HepG2 (cell line): ENCODE data around the gene ENG.

Source experiments
- HNRNPLL ChIP-seq: fragments of 200-400 bp; formaldehyde crosslinking; IDR thresholded peaks from 2 replicates; pipeline ENCODE4 v1.6.1; 2017; ENCODE audit warnings: mild to moderate bottlenecking, low read depth, low read length; ENCODE audit not compliant: poor library complexity, severe bottlenecking
- IKZF1 ChIP-seq: fragments of 450-650 bp; IDR thresholded peaks from 2 replicates; pipeline ENCODE4 v1.7.1; 2016
- MED13 ChIP-seq: sonication (generic); formaldehyde crosslinking; IDR thresholded peaks from 2 replicates; pipeline ENCODE4 v1.5.0; 2020; ENCODE audit warnings: missing genetic modification reagents
- MTA1 ChIP-seq: sonication (generic); formaldehyde crosslinking; IDR thresholded peaks from 2 replicates; pipeline ENCODE4 v1.4.0; 2020; ENCODE audit warnings: missing genetic modification reagents, mild to moderate bottlenecking, borderline replicate concordance
- NPAS2 ChIP-seq: sonication (generic); formaldehyde crosslinking; IDR thresholded peaks from 2 replicates; pipeline ENCODE4 v1.8.0; 2022; ENCODE audit warnings: mild to moderate bottlenecking, missing genetic modification reagents, borderline replicate concordance
- TMF1 ChIP-seq: sonication (generic); formaldehyde crosslinking; IDR thresholded peaks from 2 replicates; pipeline ENCODE4 v1.8.1; 2022; ENCODE audit warnings: low read depth, missing genetic modification reagents
- ZBTB20 ChIP-seq: sonication (generic); formaldehyde crosslinking; IDR thresholded peaks from 2 replicates; pipeline ENCODE4 v1.8.1; 2023; ENCODE audit warnings: missing genetic modification reagents, low read depth, mild to moderate bottlenecking, borderline replicate concordance
- ZNF251 ChIP-seq: sonication (generic); formaldehyde crosslinking; IDR thresholded peaks from 2 replicates; pipeline ENCODE4 v1.9.0; 2021; ENCODE audit warnings: mild to moderate bottlenecking, missing genetic modification reagents
- ZNF652 ChIP-seq: IDR thresholded peaks from 2 replicates; pipeline ENCODE4 v1.6.1; 2016; ENCODE audit warnings: low read depth, borderline replicate concordance
- ZZZ3 ChIP-seq: sonication (generic); formaldehyde crosslinking; IDR thresholded peaks from 2 replicates; pipeline ENCODE4 v1.4.0; 2020; ENCODE audit warnings: missing genetic modification reagents, mild to moderate bottlenecking, borderline replicate concordance
- TF ChIP-seq, protein P1 (sequence below): sonication (generic); formaldehyde crosslinking; IDR thresholded peaks from 2 replicates; pipeline ENCODE4 v1.5.0; 2020; ENCODE audit warnings: mild to moderate bottlenecking, missing genetic modification reagents, moderate library complexity

GRCh38 chr9:127801955-127802575, 52.4 kb downstream of the ENG start:
- no peak for TF ChIP-seq MTA1 (CRISPR knock-in tag)
- TF ChIP-seq, protein P1, sequence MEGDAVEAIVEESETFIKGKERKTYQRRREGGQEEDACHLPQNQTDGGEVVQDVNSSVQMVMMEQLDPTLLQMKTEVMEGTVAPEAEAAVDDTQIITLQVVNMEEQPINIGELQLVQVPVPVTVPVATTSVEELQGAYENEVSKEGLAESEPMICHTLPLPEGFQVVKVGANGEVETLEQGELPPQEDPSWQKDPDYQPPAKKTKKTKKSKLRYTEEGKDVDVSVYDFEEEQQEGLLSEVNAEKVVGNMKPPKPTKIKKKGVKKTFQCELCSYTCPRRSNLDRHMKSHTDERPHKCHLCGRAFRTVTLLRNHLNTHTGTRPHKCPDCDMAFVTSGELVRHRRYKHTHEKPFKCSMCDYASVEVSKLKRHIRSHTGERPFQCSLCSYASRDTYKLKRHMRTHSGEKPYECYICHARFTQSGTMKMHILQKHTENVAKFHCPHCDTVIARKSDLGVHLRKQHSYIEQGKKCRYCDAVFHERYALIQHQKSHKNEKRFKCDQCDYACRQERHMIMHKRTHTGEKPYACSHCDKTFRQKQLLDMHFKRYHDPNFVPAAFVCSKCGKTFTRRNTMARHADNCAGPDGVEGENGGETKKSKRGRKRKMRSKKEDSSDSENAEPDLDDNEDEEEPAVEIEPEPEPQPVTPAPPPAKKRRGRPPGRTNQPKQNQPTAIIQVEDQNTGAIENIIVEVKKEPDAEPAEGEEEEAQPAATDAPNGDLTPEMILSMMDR, result peak; percentile 58
- no peak for TF ChIP-seq ZZZ3 (CRISPR knock-in tag)
- TF ChIP-seq MED13 (CRISPR knock-in tag), result no peak
- TF ChIP-seq ZBTB20 (CRISPR knock-in tag), result no peak
- TF ChIP-seq NPAS2 (CRISPR knock-in tag), result no peak
- TF ChIP-seq HNRNPLL, result no peak
- no peak for TF ChIP-seq ZNF251 (CRISPR knock-in tag)
- TF ChIP-seq IKZF1, result no peak
- no peak for TF ChIP-seq ZNF652 (CRISPR knock-in tag)
- no peak for TF ChIP-seq TMF1 (CRISPR knock-in tag)
